ENCODE results near the gene HCFC1.

The HCFC1 gene

DNA sequence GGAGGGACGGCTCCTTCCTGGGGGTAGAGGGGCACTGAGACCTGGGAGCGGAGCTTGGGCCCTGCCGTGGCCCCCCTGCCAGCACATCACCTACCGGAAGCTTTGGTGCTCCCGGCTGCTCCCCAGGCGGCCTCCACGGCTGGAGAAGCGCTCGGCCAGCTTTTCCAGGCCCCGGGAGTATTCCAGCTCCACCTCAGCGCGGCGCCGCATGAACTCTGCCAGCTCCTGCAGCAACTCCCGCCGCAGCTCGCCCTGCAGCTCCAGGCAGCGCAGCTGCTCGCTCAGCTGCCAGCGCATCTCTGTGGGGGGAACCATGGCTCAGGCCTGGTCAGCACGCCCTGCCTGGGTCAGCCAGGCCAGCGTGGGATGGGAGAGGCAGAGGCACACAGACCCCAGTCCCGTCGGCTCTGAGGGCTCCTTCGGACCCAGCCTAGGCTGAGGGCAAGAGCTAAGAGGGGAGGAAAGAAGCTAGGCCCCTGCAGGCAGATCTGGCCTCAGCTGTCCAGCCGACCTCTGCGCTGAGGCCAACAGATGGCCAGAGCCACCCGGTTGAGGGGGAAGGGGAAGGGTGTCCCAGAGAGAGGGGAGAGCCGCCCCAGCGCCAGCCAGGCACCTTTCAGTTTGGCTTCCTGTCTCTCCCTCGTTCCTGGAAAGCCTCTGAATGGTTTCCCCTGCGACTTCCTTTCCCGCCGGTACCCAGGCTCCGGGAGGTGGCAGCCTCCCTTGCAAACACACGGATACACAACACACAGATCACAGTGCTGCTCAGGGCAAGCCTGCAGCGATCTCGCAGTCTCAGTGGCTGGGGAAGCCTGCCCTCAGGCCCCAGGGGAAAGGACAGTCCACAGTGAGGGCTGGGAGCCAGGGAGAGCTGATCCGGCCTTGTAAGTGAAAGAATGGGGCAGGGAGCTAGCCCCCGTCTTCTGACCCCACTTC lies 49.8 kb downstream of the HCFC1 start:
- no peak for DNase-seq

DNA sequence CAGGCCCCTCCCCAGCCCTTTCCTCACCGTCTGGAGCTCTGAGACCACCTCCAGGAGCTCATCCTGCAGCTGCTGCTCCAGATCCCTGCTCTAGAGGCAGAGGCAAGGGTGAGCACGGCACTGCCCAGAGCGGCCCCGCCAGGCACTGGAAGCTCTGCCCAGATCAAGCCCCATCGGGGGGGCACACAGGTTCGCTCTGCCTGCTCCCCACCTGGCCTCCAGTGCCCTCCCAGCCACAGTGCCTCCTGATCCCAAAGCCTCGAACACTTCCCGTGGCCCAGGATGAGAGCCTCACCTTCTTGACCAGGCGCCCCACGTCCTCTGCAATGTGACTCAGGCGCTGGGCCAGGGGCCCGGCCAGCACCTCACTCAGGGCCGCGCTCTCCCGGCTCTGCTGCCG lies 50.5 kb downstream of the HCFC1 start:
- DNase-seq: no peak

DNA sequence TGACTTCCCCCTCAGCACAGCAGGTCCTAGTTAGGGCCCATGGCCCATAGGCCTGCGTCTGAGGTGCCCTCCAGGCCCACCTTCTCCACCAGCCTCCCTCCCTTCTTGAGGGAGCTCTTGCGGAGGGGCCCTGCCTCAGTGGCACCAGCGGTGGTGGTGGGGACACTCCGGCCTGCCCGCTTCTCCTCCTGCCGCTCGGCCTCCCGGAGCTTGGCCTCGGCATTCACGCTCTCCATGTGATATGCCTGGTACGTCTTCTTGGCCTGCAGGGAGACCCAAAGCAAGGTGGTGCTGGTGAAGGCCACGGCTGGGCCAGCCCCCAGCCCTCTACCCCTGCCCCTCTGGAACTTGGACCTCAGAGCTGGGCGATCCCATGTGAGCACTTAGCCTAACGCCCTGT lies 51.1 kb downstream of the HCFC1 start:
- DNase-seq: no peak

DNA sequence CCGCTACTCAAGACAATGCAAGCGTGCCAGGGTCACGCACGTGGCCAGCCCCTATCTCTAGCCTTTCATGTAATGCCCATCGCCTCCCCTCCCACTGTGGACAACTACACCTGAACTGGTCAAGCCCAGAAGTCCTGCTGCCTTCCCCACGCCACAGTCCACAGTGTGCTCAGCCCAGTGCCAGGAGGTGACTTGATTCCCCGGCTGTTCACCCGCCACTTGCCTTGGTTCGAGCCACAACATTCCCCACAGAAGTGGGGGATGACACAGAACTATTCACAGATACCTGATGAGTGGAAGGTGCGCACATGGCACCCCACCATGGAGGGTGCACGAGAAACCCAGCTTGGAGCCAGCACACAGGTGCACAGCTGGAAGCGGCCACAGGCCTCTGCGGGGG lies 52.3 kb downstream of the HCFC1 start:
- no peak for DNase-seq

DNA sequence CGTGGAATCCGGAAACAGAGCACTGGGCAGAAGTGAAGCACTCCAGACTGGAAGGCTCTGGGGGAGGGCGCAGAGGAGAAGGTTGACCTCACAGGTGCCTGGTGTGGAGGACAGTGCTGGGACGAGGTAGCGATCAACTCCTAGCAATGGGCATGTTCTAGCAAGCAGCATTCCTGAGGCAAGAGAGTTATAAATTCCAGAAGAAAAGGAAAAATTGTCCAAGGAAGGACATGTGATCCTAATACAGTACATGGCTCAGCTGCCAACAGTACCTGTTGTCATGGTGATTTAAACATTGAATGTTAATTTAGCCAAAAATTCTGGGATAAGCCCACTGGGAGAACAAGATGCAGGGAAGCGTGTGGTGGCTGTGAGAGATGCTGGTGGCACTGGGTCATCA lies 53.7 kb downstream of the HCFC1 start:
- DNase-seq: no peak

DNA sequence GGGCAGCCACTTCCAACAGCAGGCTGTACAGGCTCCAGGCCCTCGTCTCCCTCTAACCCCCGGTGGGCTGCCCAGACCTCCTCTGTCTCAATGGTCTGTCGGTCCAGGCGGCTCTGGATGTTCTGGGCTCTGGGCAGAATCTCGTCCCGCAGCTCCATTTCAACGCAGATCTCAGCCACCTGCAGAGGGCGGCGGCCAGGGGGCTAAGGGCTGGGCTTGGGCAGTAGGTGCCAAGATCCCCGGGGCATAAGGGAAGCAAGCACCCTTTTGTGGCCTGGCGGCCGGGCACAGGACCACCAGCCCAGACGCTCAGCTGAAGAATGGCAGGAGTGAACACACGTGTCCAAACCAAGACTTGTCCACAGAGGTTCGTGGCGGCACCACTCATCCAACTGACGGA lies 57.9 kb downstream of the HCFC1 start:
- DNase-seq: no peak

DNA sequence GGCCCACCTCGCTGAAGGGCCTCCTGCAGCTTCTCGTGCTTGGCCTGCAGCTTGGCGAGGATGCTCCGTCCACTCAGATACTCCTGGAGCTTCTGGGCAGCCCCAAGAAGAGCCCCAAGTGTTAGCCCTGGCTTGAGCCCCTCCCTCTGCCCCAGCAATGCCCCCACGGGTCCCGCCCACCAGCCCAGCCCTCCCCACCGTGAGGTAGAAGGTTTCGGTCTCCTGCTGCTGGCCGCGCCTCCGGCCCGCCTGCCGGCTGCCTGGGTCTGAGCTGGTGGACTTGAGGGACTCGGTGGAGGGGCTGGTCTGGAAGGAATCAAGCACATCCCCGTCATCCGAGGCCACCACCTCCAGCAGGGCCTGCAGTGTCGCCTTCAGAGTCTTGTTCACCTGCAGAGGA lies 58.4 kb downstream of the HCFC1 start:
- DNase-seq: no peak

DNA sequence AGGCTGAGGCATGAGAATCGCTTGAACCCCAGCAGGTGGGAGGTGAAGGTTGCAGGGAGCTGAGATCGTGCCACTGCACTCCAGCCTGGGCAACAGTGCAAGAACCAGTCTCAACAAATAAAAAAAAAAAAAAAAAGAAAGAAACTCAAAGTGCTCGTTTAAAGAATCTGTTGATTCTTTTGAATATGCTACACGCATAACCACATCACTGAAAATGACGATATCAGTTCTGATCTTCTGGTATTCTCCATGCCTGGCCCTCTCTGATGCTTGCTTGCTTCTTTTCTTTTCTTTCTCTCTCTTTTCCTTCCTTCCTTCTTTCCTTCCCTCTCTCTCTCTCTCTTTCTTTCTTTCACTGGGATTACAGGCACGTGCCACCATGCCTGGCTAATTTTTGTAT lies 59.8 kb downstream of the HCFC1 start:
- no peak for DNase-seq

DNA sequence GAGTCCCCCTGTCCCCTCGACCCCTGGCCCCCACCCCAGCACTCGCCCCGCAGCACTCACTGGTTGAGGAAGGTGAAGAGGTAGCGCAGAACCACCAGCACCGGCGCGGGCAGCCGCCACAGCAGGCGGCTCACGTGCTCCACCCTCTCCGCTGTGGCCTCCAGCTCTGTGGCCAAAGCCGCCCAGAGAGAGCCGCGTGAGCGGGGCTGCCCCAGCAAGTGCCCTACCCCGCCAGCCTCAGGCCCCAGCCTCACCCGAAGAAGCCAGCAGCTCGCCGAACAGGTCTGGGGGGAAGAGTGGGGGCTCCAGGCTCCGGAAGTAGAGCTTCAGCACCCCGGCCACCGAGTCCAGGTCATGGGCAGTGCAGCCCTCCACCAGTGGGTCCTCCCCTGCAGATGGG lies 61.2 kb downstream of the HCFC1 start:
- no peak for DNase-seq

DNA sequence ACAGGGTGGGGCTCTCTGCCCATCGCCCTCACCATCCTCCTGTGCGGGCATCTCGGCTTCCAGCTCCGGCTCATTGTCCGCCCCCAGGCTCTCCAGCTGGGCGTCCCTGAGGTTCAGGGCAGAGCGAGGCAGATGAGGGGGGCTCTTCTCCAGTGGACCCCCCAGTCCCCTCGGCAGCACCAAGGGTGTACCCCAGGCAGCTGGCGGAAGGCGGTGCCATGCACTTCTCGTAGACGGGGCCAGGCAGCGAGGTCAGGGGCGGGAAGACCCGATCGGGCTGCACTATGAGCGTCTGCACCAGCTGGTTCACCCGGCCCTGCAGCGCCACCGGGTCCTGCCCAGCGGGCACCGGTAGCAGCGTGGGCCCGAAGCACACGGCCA lies 61.6 kb downstream of the HCFC1 start:
- no peak for DNase-seq

DNA sequence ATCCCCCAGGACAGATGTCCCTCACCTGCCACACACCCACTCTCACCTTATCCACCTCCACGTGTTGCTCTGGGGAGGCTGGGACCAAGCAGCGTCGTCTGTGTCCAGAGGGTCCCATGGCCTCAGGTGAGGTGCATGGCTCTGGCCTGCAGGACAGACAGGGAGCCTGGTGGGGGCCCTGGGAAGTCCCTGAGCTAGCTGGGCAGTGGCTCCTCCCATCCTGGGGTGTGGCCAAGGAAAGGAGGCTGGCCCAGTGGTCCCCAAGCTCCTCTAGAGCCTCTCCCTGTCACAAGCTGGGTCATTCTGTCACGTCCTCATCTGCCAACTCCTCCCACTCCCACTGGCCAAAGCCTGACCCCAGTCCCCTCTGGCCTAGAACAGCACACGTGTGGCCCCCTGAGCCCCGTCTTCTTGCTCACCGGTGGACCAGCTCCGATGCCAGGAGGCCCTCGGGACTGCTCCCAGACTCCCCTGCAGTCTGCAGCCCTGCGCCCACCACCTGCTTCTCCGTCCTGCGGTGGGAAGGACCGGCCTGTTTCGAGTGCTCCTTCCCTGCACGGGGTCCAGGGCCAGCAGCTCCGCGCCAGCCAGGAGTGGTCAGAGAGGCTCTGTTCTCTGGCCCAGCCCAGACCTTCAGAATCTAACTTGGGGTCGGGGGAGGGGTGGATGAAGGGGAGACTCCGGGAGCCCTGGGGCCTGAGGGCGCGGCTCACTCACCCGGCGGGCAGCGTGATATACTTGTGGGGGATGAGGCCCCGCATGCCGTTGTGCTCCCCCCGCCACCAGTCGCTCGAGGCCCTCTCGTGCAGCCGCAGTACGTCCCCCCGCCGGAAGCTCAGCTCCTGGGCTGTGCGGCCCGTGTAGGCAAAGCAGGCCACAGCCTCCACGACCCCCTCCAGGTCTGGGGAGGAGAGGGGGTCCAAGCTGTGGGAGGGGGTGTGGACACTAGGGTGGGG lies 62.3 kb downstream of the HCFC1 start:
- no peak for DNase-seq

DNA sequence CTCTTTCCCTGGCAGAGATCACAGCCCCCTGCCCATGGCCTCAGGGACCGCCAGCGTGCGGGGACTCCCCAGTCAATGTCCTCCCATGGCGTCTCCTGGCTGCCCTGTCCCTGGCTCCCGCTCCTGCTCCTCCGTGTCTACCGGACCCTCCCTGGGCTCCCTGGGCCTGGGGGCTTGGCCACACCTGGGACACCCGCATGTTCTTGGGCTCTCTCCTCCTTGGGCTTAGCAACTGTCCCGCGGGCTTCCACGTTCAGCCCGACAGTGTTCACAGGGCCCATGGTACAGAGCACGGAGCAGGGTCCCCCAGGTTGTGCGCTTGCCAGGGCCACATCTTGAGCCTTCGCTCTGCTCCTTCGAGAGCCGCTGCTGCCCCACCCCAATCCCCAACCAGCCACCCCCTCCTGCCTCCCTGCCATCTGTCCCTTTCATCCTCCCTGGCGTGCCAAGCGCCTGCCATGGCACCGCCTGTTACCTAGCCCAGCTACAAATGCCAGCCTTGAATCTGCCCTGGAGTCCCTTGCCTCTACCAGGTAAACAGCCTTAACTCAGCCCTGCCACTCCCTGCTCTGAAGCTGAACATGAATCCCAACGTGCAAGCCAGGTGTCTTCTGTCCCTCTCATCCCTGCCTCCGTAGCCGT lies 63.3 kb downstream of the HCFC1 start:
- no peak for DNase-seq

DNA sequence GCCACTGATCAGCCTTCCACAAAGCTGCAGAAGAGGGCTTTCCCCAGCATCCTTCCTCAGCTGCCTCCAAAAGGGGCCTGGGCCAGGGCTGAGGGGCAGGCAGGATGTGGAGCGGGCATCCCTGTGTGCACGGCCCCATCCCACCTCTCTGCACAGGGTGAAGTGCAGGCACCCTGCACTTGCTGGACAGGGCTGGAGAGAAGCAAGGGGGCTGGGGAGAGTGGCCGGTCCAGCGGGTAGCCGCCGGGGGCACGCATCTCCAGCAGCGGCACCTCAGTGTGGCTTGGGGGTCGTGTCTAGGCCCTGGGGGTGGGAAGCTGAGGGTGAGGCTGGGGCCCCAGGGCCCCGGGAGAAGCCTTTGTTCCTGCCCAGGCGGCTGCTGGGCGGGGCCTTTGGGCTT lies 64.2 kb downstream of the HCFC1 start:
- no peak for DNase-seq

DNA sequence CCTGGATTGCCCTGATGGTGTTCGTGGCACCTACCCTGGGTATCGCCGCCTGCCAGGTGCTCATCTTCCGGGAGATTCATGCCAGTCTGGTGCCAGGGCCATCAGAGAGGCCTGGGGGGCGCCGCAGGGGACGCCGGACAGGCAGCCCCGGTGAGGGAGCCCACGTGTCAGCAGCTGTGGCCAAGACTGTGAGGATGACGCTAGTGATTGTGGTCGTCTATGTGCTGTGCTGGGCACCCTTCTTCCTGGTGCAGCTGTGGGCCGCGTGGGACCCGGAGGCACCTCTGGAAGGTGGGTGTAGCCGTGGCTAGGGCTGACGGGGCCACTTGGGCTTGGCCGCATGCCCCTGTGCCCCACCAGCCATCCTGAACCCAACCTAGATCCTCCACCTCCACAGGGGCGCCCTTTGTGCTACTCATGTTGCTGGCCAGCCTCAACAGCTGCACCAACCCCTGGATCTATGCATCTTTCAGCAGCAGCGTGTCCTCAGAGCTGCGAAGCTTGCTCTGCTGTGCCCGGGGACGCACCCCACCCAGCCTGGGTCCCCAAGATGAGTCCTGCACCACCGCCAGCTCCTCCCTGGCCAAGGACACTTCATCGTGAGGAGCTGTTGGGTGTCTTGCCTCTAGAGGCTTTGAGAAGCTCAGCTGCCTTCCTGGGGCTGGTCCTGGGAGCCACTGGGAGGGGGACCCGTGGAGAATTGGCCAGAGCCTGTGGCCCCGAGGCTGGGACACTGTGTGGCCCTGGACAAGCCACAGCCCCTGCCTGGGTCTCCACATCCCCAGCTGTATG lies 65.3 kb downstream of the HCFC1 start:
- DNase-seq: no peak

DNA sequence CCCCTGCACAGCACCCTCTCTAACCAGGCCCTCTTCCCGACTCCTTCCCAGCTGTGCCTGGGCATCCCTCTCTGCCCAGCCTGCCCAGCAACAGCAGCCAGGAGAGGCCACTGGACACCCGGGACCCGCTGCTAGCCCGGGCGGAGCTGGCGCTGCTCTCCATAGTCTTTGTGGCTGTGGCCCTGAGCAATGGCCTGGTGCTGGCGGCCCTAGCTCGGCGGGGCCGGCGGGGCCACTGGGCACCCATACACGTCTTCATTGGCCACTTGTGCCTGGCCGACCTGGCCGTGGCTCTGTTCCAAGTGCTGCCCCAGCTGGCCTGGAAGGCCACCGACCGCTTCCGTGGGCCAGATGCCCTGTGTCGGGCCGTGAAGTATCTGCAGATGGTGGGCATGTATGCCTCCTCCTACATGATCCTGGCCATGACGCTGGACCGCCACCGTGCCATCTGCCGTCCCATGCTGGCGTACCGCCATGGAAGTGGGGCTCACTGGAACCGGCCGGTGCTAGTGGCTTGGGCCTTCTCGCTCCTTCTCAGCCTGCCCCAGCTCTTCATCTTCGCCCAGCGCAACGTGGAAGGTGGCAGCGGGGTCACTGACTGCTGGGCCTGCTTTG lies 66.0 kb downstream of the HCFC1 start:
- DNase-seq: no peak

DNA sequence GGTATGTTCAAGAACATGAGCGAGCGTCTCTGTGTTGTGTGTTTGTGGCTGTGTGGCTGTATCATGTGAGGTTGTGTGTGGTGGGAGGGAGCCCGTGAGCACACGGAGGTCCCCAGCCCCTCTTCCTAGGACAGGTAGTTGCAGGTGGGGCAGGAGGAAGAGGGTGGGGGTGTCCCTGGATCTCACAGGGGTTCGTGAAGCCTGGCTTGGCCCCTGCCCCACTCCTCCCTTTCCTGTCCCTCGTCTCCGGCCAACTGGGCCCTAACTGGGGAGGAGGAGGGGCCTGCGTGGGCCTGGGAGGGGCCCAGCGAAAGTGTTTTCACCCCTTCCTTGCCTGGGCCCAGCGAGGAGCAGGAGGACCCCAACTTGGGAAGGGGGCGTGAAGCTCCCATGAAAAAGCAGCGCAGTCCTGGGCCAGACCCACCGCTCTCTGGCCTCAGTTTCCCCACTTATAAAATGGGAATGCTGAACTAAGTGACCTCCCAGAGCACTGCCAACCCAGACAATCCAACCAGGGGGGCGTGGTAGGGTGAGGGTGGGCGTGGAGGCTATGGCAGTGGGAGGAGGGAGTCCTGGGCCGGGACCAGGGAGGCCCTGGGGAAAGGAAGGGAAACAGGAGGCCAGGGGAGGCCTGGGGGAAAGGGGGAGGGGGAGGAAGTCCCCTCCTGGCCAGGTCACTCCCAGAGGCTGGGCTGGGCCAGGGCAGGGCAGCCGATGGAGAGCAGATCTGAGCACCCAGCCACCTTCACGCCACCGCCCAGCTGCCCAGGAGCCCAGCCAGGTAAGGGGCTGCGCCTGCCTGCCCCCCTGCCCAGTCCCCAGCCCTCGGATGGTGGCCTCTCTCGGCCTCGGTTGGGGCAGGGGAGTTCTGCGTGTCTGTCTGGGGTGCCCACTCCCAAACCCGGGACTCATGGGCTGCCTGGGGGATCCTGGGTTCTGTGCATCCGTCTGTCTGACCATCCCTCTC lies 67.3 kb downstream of the HCFC1 start, which contains the start of gene AVPR2:
Gene AVPR2 (plus strand): TSS at position 683 of the 967 bp plus-strand sequence. CDS start 473 bp downstream, outside the sequence.
- no peak for DNase-seq

DNA sequence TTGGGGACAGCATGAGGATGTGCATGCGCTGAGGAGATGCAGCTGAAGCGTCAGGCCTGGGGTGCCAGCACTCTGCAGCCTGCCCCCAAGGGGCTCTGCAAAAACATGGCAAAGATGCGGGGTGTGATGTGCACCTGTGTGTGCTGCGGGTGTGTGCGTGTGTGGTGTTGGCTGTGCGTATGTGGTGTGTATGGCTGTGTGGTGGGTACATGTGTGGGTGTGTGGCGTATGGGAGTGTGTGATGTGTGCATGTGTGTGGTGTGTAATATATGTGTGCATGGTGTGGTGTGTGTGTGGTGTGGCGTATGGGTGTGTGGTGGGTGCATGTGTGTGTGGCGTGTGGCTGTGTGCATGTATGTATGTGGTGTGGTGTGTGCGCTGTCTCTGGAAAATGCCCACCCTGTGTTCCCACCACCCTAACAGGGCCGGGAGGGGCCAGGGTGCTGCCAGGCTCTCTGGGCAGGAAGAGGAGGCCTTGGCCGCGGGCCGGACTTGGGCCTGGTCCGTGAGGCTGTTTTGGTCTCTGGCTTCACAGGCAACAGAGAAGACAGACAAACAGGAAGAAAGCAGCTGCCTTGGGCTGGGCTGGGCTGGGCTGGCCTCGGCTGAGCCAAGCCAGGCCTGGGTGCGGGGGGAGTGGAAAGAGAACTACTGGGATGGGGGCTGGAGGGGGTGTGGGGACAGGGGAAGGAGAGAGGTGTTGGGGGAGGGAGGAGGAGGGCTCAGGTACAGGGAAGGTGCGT lies 68.2 kb downstream of the HCFC1 start:
- no peak for DNase-seq

DNA sequence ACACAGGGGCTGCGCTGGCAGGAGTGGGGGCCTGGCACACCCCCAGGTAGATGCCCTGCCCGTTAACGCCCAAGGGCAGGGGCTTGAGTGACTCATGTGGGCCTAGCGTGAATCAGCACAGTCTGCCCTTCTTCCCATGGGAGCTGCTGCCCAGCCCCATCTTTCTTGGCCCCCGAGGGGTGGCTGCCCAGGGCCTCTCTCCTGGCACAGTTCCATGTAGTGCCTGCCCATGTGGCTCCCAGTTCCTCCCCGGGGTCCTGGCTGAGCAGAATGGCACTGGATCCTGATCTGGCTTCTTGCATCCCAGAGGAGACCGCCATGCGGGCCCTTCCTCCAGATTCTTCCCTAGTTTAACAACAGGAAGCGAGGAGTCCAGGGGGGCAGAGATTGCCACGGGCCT lies 69.2 kb downstream of the HCFC1 start:
- DNase-seq: no peak

DNA sequence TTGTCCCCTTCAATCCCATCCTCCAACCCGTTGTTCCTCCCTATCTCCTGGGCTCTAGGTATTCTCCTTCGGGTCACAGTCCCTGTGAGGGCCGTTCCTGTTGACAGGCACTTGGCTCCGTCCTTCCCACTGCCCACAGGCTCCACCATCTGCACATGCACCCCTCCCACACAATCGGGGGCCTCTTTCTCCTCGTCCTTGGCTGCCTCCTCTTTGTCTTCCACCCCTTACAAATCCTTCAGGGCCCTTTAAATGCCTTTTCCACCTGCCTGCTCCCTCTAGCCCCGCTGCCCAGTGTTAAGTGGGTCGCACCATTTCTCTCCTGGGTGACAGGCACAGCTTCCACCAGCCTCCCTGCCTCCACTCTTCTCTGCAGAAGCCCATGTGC lies 69.9 kb downstream of the HCFC1 start:
- no peak for DNase-seq

All from AML-193 (cell line).